Transverse colon (tissue), 4 donors: ENCODE measurements around the gene HTR3B. TPM values are rescaled to one million over a fixed set of nuclear protein-coding genes. Genes with fewer than 3 reads are reported as not detected.
"Not testable (repeated sequence)": the region's sequence is repeated elsewhere in the genome, so short reads cannot be mapped to it uniquely, and the experiment has no call there.

ENCODE experiments used
- DNase-seq: peaks from one replicate; pipeline ENCODE4 v3.0.0-alpha.2; 2019
- H3K27ac ChIP-seq, 4 donors: fragments of 200-600 bp; sonication (generic); 2 replicates each; pipeline ENCODE4 v1.5.1; 2016 to 2018; ENCODE audit warnings: inconsistent platforms in 4 of 4
- H3K27me3 ChIP-seq: fragments of 200-600 bp; sonication (generic); 2 replicates; pipeline ENCODE4 v1.5.1; 2017; ENCODE audit warnings: inconsistent platforms
- H3K36me3 ChIP-seq, 4 donors: fragments of 200-600 bp; sonication (generic); 2 replicates each; pipeline ENCODE4 v1.5.1; 2017 to 2019; ENCODE audit warnings: inconsistent platforms in 4 of 4
- H3K4me1 ChIP-seq, 4 donors: fragments of 200-600 bp; sonication (generic); 2 replicates each; pipeline ENCODE4 v1.5.1; 2017 to 2020; ENCODE audit warnings: inconsistent platforms in 4 of 4
- H3K4me3 ChIP-seq, 4 donors: fragments of 200-600 bp; sonication (generic); 1 replicate in 1 of 4; 2 replicates in 3 of 4; pipeline versions ENCODE4 v1.5.1 to v1.6.1; 2017 to 2019; ENCODE audit warnings: inconsistent platforms in 4 of 4
- H3K9me3 ChIP-seq, 2 donors: fragments of 200-600 bp; sonication (generic); 2 replicates each; pipeline ENCODE4 v1.5.1; 2017 to 2019; ENCODE audit warnings: inconsistent platforms in 2 of 2
- EP300 ChIP-seq: sonication (generic); formaldehyde crosslinking; IDR thresholded peaks from one replicate; pipeline ENCODE4 v1.6.1; 2017; ENCODE audit warnings: antibody characterized with exemption, low read depth
- POLR2A ChIP-seq: fragments of 450-650 bp; IDR thresholded peaks from one replicate; pipeline ENCODE4 v1.6.1; 2016; ENCODE audit warnings: antibody characterized with exemption, mild to moderate bottlenecking, moderate library complexity
- POLR2AphosphoS5 ChIP-seq, 3 donors: sonication (generic); formaldehyde crosslinking; IDR thresholded peaks; one replicate each; pipeline ENCODE4 v1.6.1; 2016; ENCODE audit warnings: antibody characterized with exemption in 3 of 3
- WGBS, 2 donors: methylation state at CpG; one replicate each; pipeline ENCODE4 v1.1.5; 2018; ENCODE audit warnings: low coverage in 1 of 2; 5-methylcytosine and 5-hydroxymethylcytosine counted together
- in situ Hi-C, 4 donors: fragments of 200-750 bp; cut with MboI; loops; one replicate each; pipeline versions ENCODE4 v1.15.0 to v1.15.1; 2017; ENCODE audit warnings: low sequenced_read_pairs in 3 of 4, low pct_ligation_motif_present in 1 of 4, low pct_unique_long_range_greater_than_20kb in 1 of 4
- intact Hi-C: fragments of 100-400 bp; cut with DNase I; formaldehyde crosslinking; loops from one replicate; pipeline ENCODE4 v1.15.1; 2023; ENCODE audit warnings: low total_unique reads
- total RNA-seq, 4 donors: library from RNA; depleted of rRNA; stranded (reverse); fragments of >200 nt; gene quantifications; one replicate each; pipeline ENCODE4 v1.1.0, GENCODE V29; 2016
- TF ChIP-seq, protein P1 (sequence below), 5 experiments: fragments of 200-600 bp in 3 of 5; fragments of 450-650 bp in 2 of 5; sonication (generic) in 3 of 5; IDR thresholded peaks; 1 replicate in 2 of 5; 2 replicates in 3 of 5; pipeline ENCODE4 v1.5.1; 2016 to 2017; ENCODE audit warnings: antibody characterized with exemption in 5 of 5, inconsistent platforms in 3 of 5, mild to moderate bottlenecking in 2 of 5, moderate library complexity in 1 of 5

The HTR3B gene
- total RNA-seq, 4 donors from 2014 or later = 0.14 TPM; not detected in 3

DNA sequence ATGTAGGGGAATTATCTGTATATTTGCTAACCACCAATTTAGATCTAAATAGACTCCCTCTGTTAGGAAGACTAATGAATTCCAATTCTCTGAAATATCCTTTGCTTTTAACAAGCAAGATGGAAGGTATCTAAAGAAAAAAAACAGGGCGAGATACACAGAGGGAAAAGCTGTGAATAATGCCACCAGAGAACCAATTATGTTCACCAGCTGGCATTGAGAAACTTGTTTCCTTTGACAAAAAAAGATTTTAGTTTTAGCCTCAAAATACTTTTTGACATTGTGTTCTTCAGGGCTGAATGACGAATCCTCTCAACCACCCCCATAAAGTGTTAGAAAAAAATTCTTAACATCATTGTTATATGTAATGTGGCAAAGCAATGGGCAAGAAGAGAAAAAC lies 19.0 kb downstream of the HTR3B start:
- H3K27me3 ChIP-seq = peaks cover 7% of the 10 kb centered on the region
- TF ChIP-seq, protein P1, sequence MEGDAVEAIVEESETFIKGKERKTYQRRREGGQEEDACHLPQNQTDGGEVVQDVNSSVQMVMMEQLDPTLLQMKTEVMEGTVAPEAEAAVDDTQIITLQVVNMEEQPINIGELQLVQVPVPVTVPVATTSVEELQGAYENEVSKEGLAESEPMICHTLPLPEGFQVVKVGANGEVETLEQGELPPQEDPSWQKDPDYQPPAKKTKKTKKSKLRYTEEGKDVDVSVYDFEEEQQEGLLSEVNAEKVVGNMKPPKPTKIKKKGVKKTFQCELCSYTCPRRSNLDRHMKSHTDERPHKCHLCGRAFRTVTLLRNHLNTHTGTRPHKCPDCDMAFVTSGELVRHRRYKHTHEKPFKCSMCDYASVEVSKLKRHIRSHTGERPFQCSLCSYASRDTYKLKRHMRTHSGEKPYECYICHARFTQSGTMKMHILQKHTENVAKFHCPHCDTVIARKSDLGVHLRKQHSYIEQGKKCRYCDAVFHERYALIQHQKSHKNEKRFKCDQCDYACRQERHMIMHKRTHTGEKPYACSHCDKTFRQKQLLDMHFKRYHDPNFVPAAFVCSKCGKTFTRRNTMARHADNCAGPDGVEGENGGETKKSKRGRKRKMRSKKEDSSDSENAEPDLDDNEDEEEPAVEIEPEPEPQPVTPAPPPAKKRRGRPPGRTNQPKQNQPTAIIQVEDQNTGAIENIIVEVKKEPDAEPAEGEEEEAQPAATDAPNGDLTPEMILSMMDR (IDR thresholded peaks at IDR 0.05) = no peak
- TF ChIP-seq POLR2AphosphoS5 (IDR thresholded peaks at IDR 0.05) = no peak
- TF ChIP-seq EP300 = no peak
- TF ChIP-seq POLR2A = no peak
- DNase-seq = no peak

DNA sequence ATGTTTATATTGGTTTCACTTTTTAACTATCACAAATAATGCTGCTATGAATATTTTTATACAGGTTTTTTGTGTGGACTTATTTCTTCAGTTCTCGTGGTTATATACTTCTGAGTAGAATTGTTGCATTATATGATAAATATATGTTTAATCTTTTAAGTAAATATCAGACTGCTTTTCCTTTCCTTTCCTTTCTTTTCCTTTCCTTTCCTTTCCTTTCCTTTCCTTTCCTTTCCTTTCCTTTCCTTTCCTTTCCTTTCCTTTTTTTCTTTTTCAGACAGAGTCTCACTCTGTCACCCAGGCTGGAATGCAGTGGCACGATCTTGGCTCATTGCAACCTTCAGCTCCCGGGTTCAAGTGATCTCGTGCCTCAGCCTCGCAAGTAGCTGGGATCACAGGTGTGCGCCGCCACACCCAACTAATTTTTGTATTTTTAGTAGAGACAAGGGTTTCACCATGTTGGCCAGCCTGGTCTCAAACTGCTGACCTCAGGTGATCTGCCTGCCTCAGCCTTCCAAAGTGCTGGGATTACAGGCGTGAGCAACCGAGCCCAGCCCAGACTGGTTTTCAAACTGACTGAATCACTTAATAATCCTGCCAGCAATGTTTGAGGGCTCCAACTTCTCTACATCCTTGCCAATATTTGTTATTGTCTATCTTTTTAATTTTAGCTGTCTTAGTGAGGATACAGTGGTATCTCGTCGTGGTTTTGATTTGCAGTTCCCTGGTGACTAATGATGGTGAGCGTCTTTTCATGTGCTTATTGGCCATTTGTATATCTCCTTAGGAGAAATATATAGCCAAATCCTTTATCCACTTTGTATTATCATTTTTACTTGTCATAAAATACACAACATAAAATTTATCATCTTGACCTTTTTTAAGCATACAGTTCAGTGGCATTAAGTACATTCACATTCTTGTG lies 21.9 kb downstream of the HTR3B start:
- Histone ChIP-seq H3K4me3 (no peak overlapping the region), H3K27me3 (peaks cover 7% of the 10 kb centered on the region), H3K27ac (no peak overlapping the region), H3K9me3 (no peaks in the 10 kb centered on the region), H3K36me3 (no peaks in the 10 kb centered on the region), H3K4me1 (no peaks in the 10 kb centered on the region)
- no peak for DNase-seq
- in situ Hi-C loops = no loop called here
- intact Hi-C loops = no loop called here
- TF ChIP-seq EP300 (no peak), POLR2AphosphoS5 (IDR thresholded peaks at IDR 0.05) (no peak), POLR2A (no peak)
- TF ChIP-seq, protein P1 (IDR thresholded peaks at IDR 0.05) = no peak
- WGBS, 2 donors = 51 to 55% methylated on average over 8 to 12 of the region's 12 CpGs

More for the DNA sequence above, 19.0 kb downstream of the HTR3B start:
- Histone ChIP-seq H3K27ac (no peak overlapping the region), H3K4me1 (no peaks in the 10 kb centered on the region), H3K4me3 (no peak overlapping the region), H3K9me3 (no peaks in the 10 kb centered on the region), H3K36me3 (no peaks in the 10 kb centered on the region)
- intact Hi-C loops (no loop called here), in situ Hi-C loops (no loop called here)
- 84% methylated on average over 2 of the region's 2 CpGs; no CpG with 5 or more reads in 1 of the 2 donors for WGBS, 2 donors

DNA sequence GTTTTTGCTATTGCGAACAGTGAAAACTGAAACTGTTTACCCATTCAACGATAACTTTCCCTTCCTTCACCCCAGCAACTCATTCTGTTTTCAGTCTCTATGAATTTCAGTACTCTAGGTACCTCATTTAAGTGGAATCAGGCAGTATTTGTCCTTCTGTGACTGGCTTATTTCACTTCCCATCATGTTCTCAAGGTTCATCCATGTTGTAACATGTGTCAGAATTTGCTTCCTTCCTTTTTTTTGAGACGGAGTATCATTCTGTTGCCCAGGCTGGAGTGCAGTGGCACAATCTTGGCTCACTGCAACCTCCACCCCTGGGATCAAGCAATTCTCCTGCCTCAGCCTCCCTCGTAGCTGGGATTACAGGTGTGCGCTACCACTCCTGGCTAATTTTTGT lies 23.7 kb downstream of the HTR3B start:
- TF ChIP-seq POLR2A = no peak
- TF ChIP-seq, protein P1 (IDR thresholded peaks at IDR 0.05) = no peak
- TF ChIP-seq EP300 = no peak
- no peak for TF ChIP-seq POLR2AphosphoS5 (IDR thresholded peaks at IDR 0.05)
- WGBS, 2 donors = 79 to 86% methylated on average over 4 of the region's 5 CpGs
- no peaks in the 10 kb centered on the region for H3K9me3 ChIP-seq
- intact Hi-C loops (no loop called here), in situ Hi-C loops (no loop called here)
- no peak overlapping the region for H3K4me3 ChIP-seq
- DNase-seq = no peak
- no peaks in the 10 kb centered on the region for H3K36me3 ChIP-seq
- H3K27ac ChIP-seq = no peak overlapping the region
- no peaks in the 10 kb centered on the region for H3K27me3 ChIP-seq
- H3K4me1 ChIP-seq = no peaks in the 10 kb centered on the region

DNA sequence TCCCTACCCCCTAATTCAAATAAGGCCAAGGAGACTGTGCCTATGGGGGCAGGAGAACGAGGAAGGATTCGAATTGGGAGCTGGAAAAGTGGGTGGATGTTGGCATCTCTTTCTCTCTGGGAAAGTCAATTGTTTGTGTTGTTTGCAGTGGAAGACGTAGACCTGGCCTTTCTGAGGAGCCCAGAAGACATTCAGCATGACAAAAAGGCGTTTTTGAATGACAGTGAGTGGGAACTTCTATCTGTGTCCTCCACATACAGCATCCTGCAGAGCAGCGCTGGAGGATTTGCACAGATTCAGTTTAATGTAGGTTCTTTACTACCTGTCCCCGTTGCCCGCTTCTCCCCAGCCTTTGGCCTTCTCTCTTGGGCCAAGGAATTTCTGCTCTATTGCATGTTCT lies 28.2 kb downstream of the HTR3B start:
- Histone ChIP-seq H3K4me1 (no peaks in the 10 kb centered on the region), H3K9me3 (no peaks in the 10 kb centered on the region), H3K4me3 (no peak overlapping the region), H3K27ac (no peak overlapping the region), H3K27me3 (no peaks in the 10 kb centered on the region), H3K36me3 (no peaks in the 10 kb centered on the region)
- intact Hi-C loops = no loop called here
- 84 to 88% methylated on average over 5 to 7 of the region's 7 CpGs for WGBS, 2 donors
- in situ Hi-C loops = no loop called here
- TF ChIP-seq POLR2A = no peak
- no peak for DNase-seq

DNA sequence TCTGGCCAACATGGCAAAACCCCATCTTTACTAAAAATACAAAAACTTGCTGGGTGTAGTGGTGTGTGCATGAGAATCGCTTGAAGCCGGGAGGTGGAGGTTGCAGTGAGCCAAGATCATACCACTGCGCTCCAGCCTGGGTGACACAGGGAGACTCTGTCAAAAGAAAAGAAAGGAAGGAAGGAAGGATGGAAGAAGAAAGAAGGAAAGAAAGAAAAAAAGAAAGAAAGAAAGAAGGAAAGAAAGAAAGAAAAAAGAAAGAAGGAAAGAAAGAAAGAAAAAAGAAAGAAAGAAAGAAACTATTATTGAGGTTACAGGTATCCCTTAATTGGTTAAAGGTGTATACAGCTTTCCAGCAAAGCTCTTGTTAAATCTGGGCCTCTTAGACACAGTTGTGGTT lies 29.6 kb downstream of the HTR3B start:
- H3K4me3 ChIP-seq, in situ Hi-C loops, DNase-seq, H3K4me1 ChIP-seq, H3K36me3 ChIP-seq, H3K27ac ChIP-seq, H3K9me3 ChIP-seq, intact Hi-C loops, H3K27me3 ChIP-seq: not testable (repeated sequence)
- 96% methylated on average over 3 of the region's 3 CpGs; no CpG with 5 or more reads in 1 of the 2 donors for WGBS, 2 donors
